ENCODE measurements around the gene ASPSCR1. TPM values are rescaled to one million over a fixed set of nuclear protein-coding genes. Genes with fewer than 3 reads are reported as not detected.
"Not testable (repeated sequence)": the region's sequence is repeated elsewhere in the genome, so short reads cannot be mapped to it uniquely, and the experiment has no call there.

The ASPSCR1 gene
- total RNA-seq, 1 donor = 10.3 TPM

DNA sequence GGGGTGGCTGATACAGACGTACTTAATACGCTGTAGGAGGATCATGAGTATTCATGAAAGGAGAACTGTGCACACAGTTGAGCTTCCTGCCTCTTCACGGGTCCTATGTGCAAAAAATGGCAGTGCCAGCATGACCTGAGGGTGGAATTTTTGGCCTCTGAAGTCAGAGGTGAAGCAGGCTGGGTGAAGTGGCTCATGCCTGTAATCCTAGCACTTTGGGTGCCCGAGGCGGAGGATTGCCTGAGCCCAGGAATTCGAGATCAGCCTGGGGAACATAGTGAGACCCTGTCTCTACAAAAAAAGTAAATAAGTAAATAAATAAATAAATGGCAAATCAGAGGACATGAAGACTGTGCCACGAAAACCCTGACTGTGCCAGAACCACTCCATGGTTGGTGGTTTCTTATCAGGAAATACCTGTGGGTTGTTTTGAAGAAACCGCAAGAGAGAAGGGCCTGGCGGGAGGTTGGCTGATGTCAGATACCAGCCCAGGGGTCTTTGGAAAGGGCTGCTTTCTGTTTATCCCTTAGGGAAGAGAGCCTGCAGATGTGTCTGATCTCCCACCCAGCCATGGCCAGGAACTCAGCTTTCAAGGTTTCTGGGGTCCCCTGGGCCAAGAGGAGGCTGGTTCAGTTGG, 3.4 kb downstream of the ASPSCR1 start:
- H3K4me3 ChIP-seq (ENCODE audit: low read length) = no peak overlapping the region
- peaks cover 42% of the 10 kb centered on the region for H3K4me1 ChIP-seq (ENCODE audit: insufficient read depth, low read length)
- H3K27me3 ChIP-seq (ENCODE audit: insufficient read depth, low read length) = no peaks in the 10 kb centered on the region
- H3K9me3 ChIP-seq (ENCODE audit: low read depth, low read length) = no peaks in the 10 kb centered on the region

DNA sequence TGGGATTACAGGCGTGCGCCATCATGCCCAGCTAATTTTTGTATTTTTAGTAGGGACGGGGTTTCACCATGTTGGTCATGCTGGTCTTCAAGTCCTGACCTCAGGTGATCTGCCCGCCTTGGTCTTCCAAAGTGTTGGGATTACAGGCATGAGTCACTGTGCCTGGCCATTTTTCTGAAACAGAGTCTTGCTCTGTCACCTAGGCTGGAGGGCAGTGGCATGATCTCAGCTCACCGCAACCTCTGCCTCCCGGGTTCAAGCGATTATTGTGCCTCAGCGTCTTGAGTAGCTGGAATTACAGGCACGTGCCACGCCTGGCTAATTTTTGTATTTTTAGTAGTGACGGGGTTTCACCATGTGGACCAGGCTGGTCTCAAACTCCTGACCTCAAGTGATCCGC, 4.1 kb downstream of the ASPSCR1 start:
- H3K9me3 ChIP-seq (ENCODE audit: low read depth, low read length); H3K27me3 ChIP-seq (ENCODE audit: insufficient read depth, low read length); H3K4me3 ChIP-seq (ENCODE audit: low read length): not testable (repeated sequence)
- H3K4me1 ChIP-seq (ENCODE audit: insufficient read depth, low read length) = peaks cover 38% of the 10 kb centered on the region

DNA sequence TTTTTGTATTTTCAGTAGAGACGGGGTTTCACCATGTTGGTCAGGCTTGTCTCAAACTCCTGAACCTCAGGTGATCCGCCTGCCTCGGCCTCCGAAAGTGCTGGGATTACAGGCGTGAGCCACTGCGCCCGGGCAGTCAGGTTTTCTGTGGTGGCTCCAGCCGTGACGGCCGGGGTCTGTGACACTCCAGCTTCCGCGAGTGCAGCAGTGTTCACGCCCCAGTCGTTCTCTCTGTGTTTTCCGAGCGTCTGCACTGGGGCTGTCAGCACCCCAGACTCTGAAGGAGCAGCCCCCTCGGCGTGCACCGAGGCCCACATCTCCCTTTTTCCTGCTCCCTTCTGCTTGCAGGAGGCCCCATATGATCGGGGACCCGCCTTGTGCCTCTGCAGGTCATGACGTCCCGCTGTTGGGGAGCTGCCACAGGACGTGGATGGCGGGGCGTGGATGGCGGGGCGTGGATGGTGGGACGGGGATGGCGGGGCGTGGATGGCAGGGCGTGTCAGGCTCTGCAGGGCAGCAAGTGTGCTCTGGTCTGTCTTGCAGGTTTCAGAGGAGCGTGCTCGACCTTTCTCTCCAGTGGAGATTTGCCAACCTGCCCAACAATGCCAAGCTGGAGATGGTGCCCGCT, 5.7 kb downstream of the ASPSCR1 start:
- Histone ChIP-seq H3K9me3 (ENCODE audit: low read depth, low read length) (no peaks in the 10 kb centered on the region), H3K27me3 (ENCODE audit: insufficient read depth, low read length) (no peaks in the 10 kb centered on the region), H3K4me3 (ENCODE audit: low read length) (no peak overlapping the region), H3K4me1 (ENCODE audit: insufficient read depth, low read length) (peaks cover 30% of the 10 kb centered on the region)

DNA sequence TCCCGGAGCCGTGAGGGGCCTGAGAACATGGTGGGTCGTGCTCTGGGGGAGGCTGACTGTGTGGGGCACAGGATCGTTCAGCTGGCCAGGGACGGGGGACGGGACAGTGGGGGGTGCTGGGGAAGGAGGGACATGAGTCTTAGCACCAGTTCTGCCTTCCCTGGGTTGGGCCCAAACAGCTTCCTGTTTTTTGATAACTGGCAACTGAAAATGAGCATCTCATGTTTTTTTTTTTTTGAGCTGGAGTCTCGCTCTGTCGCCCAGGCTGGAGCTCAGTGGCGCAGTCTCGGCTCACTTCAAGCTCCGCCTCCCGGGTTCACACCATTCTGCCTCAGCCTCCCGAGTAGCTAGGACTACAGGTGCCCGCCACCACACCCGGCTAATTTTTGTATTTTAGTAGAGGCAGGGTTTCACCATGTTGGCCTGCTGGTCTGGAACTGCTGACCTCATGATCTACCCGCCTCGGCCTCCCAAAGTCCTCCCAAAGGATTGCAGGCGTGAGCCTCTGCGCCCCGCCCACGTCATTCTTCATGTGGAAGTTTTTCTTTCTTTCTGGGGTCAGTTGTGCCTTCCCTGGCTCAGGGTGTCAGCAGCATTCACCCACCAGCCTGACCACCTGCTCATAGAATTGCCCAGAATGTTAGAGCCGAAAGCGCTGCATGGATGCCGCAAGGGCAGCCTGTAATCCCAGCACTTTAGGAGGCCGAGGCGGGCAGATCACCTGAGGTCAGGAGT, 6.4 kb downstream of the ASPSCR1 start:
- no peak overlapping the region for H3K4me3 ChIP-seq (ENCODE audit: low read length)
- no peaks in the 10 kb centered on the region for H3K9me3 ChIP-seq (ENCODE audit: low read depth, low read length)
- peaks cover 23% of the 10 kb centered on the region for H3K4me1 ChIP-seq (ENCODE audit: insufficient read depth, low read length)
- H3K27me3 ChIP-seq (ENCODE audit: insufficient read depth, low read length) = no peaks in the 10 kb centered on the region

DNA sequence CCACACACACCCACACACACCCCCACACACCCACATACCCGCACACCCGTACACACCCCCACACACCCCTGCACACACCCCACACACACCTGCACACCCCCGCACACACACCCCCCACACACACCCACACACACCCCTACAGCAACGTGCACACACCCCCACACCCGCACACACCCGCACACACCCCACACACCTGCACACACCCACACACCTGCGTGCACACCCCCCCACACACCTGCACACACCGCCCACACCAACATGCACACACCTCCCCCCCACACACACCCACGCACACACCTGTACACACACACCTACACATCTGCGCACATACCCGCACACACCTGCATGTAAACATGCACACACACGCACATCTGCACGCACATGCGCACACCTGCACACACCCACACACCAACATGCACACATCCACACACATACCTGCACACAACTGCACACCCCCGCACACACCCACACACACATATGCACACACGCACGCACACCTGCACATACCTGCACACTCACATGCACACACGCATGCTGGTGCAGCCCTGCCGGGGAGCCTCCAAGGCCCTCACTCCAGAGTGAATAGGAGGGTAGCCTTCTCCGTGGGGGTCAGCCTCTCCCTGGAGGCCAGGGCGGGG, 7.5 kb downstream of the ASPSCR1 start:
- H3K27me3 ChIP-seq (ENCODE audit: insufficient read depth, low read length) = no peaks in the 10 kb centered on the region
- peaks cover 21% of the 10 kb centered on the region for H3K4me1 ChIP-seq (ENCODE audit: insufficient read depth, low read length)
- H3K9me3 ChIP-seq (ENCODE audit: low read depth, low read length) = no peaks in the 10 kb centered on the region
- no peak overlapping the region for H3K4me3 ChIP-seq (ENCODE audit: low read length)

DNA sequence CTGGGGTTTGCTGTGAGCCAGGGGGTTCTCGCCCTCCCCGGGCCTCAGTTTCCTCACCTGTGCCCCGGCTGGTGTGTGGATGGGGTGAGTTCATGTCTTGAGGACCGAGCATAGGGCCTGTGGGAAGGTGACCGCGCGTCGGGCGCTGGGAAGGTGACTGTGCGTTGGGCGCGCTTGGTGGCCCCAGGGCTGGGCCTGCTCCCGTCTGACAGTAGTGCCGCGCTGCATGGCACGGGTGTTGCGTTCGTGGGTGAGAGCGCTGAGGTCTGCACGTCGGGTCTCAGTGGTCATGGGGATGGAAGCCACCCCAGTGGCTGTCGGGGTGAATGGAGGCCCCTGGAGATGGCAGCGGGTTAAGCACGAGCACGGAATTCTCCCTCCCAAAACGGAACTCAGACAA, 9.2 kb downstream of the ASPSCR1 start:
- H3K4me3 ChIP-seq (ENCODE audit: low read length) = no peak overlapping the region
- H3K27me3 ChIP-seq (ENCODE audit: insufficient read depth, low read length) = no peaks in the 10 kb centered on the region
- H3K9me3 ChIP-seq (ENCODE audit: low read depth, low read length) = no peaks in the 10 kb centered on the region

DNA sequence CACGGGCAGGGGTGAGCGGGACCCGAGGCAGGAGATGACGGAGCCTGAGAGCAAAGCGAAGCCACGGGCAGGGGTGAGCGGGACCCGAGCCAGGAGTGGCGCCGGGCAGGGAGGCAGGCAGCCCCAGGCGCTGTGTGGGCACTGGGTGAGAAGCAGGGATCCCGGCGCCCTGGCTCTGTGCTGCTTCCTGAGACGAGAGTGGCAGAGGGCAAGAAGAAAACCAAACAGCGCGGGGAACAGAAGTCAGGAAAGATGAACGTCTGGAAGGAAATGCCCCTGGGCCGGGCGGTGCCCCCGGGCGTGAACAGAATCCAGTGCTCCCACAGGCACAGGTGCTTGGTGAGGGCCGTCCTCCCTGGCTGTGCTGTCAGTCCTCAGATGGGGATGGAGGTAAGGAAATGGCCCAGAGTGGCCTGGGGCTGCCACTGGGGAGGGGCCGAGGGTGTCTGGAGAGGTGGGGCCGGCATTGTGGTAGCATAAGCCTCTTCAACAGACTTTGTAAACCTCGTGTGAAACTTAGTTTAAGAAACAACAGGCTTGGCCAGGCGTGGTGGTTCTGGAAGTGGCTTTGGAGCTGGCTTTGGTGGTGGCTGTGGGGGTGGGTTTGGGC, 9.8 kb downstream of the ASPSCR1 start:
- H3K9me3 ChIP-seq (ENCODE audit: low read depth, low read length) = no peaks in the 10 kb centered on the region
- H3K4me3 ChIP-seq (ENCODE audit: low read length) = no peak overlapping the region

More for the DNA sequence above, 9.2 kb downstream of the ASPSCR1 start:
- H3K4me1 ChIP-seq (ENCODE audit: insufficient read depth, low read length) = peaks cover 6% of the 10 kb centered on the region

DNA sequence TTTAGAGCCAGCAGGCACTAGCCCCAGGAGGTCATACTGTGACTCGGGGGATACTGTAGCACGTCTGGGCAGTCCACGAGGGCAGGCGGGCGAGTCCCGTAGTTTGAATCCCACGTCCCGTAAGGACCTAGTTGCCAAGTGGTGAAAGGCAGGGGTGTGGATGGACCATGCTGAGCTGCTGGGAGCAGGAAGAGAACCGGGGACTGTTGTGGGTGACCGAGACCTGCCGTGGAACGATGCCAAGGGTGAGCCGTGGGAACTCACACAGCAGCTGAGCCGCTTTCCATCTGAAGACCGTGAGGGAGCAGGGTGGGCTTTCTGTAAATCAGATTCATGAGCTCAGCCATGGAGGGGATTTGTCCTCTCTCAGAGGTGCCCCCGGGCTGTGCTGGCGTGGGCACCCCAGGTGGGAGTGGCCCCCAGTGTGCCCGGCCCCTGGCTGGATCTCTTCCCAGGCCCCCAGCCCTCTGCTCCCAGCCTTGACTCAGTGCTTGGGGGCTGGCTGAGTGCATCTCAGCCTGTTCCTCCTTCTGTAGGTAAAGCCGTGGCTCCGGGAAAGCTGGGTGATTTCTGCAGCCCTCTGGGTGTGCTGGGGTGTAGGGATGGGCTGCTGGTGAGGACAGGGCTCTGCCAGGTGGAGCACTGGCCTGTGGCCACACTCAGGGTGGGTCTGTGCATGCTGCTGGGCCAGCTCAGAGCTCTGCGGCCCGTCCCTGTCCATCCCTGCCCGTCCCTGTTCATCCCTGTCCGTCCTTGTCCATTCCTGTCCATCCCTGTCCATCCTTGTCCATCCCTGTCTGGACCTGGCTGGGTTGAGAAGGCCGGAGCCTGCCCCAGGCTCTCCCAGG, 13.6 kb downstream of the ASPSCR1 start:
- no peak overlapping the region for H3K4me3 ChIP-seq (ENCODE audit: low read length)
- H3K4me1 ChIP-seq (ENCODE audit: insufficient read depth, low read length) = no peaks in the 10 kb centered on the region
- no peaks in the 10 kb centered on the region for H3K27me3 ChIP-seq (ENCODE audit: insufficient read depth, low read length)
- H3K9me3 ChIP-seq (ENCODE audit: low read depth, low read length) = no peaks in the 10 kb centered on the region

More for the DNA sequence above, 9.8 kb downstream of the ASPSCR1 start:
- H3K27me3 ChIP-seq (ENCODE audit: insufficient read depth, low read length) = no peaks in the 10 kb centered on the region
- H3K4me1 ChIP-seq (ENCODE audit: insufficient read depth, low read length) = peaks cover 6% of the 10 kb centered on the region

DNA sequence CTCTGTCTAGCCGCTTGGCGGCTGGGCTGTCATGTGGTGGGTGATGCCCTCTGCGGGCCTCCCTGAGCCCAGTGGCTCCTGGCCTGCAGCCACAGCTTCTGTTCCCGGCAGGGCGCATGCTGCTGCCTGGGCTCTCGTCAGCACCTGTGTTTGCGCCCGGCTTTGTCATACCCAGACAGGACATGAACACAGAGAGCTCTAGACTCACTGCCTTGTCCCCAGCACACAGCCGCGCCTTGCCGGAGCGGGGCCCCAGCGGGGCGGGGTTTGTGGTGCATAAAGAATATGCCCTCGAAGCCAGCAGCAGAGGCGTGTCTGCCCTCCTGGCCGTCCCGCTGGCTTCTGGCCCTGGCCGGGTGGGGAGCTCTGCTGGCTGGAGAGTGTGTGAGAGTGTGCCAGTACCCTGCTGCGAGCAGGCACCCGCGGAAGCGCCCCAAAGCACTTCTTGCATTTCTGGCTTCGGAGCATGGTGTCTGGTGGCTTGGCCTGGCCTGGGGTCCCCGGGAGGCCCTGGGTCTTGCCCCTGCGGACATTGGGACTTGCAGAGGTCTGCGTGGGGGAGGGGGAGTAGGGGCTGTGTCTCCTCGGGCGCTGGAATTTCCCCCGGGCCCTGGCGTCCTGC, 14.4 kb downstream of the ASPSCR1 start:
- H3K4me1 ChIP-seq (ENCODE audit: insufficient read depth, low read length) = no peaks in the 10 kb centered on the region
- H3K27me3 ChIP-seq (ENCODE audit: insufficient read depth, low read length) = no peaks in the 10 kb centered on the region
- no peaks in the 10 kb centered on the region for H3K9me3 ChIP-seq (ENCODE audit: low read depth, low read length)
- no peak overlapping the region for H3K4me3 ChIP-seq (ENCODE audit: low read length)

DNA sequence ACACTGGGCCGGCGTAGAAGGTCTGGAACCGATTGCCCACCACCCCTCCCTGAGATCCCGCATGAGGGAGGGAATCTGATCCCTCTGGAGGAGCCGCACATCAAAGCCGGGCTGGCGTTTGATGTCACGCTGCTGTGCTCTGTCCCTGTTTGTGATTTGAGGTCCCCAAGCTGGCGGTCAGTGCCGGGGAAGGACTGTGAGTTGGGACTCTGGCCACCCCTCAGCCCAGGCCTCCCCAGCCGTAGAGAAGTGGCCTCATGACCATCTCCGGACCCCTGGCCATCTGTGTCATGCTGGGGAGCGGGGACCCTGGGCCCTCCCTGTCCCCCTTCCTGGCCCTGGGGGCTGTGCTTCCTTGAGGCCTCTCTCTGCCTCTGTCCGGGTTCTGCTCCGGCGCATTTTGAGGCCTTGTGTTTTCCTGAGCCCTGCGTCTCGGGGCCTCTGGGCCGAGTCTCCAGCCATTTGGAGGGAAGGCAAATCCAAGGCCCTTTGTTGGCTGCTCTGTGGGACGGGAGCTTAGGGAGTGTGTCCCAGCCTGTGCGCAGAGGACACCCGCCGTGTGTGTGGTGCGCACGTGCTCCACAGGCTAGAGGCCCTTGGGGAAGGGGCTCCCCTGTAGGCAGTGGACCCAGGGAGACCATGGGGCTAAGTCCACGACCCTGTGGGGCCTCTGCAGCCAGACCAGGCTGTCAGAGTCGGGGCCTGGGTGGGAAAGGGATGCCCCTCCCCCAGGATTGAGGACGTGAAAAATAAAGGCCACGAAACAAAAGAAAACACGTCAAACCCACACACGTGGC, 15.1 kb downstream of the ASPSCR1 start:
- no peak overlapping the region for H3K4me3 ChIP-seq (ENCODE audit: low read length)
- H3K27me3 ChIP-seq (ENCODE audit: insufficient read depth, low read length) = no peaks in the 10 kb centered on the region
- H3K4me1 ChIP-seq (ENCODE audit: insufficient read depth, low read length) = no peaks in the 10 kb centered on the region
- no peaks in the 10 kb centered on the region for H3K9me3 ChIP-seq (ENCODE audit: low read depth, low read length)

DNA sequence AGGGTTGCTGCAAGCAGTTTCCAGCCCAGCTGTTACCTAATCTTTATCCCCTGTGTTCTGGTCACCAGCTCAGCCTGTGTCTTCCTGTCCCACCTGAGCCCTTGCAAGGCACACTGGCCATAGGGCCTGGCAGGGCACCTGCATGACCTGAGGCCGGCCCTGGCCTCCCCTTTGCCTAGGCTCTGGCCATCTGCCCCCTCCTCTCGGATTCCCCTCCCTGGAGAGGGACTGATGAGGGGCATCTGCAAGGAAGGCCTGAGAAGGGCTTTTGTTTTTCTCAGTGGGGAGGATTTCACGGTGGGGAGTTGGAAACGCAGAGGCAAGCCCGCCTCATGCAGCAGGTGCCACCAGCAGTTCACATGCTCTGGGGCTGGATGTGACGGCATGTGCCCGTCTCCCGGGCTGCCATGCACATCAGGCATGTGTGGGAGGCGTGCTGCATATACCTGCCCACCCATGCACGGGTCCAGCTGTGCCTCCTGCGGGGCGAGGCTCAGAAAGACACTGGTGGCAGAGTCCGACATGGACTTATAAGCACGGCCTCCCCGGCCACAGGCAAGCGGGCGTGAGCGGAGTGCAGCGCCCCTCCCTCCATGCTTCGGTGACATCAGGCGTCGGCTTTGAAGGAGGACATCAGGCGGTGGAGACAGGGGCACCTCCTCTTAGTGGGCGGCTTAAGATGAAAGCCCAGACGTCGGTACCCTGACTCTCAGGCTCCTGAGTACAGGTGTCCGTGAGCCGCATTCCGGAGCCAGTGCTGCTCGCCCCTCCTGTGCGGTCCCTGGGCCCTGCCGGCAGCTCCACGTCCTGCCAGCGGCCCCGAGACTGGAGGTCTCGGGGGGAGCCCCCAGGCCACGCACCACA, 16.5 kb downstream of the ASPSCR1 start:
- no peak overlapping the region for H3K4me3 ChIP-seq (ENCODE audit: low read length)
- H3K9me3 ChIP-seq (ENCODE audit: low read depth, low read length) = no peaks in the 10 kb centered on the region
- H3K27me3 ChIP-seq (ENCODE audit: insufficient read depth, low read length) = no peaks in the 10 kb centered on the region
- H3K4me1 ChIP-seq (ENCODE audit: insufficient read depth, low read length) = no peaks in the 10 kb centered on the region

DNA sequence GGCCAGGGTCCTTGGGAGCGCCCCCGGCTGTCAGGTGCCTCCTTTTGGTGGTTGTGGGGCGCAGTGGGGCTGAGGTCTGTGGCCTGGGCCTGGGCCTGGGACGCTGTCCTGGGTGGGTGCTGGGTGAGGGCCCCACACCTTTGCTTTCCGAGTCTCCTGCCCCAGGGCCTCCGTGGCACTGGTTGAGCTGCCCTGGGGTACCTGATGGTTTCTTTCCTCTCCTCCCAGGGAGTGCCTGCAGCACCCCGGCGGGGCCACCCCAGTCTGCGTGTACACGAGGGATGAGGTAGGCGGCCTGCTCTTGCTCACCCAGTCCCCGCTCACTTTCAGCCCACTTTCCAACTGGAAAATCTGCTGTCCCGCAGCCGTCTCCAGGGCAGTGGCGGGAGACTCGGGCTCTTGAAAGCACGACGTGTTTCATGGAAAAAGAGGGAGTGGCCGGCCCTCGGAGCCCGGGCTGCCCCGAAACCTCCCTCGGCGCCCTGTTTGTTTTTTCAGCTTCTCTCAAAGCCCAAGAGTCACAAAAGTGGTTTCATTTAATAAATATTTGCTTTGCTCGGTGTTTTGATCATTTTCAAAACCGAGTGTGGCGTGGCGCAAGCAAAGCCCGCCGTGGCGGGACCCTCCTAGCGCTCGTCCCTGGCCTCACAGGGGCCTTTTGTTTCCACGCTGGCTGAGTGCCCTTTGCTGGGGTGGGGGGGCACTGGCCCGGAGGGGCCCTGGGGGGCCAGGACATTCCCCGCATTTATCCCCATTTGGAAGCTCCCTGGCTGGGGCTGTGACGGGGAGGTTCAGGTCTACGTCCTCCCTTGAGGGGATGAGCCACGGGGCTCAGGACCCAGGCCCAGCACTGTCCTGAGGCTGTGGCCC, 17.4 kb downstream of the ASPSCR1 start:
- no peak overlapping the region for H3K4me3 ChIP-seq (ENCODE audit: low read length)
- H3K9me3 ChIP-seq (ENCODE audit: low read depth, low read length) = no peaks in the 10 kb centered on the region
- H3K27me3 ChIP-seq (ENCODE audit: insufficient read depth, low read length) = no peaks in the 10 kb centered on the region
- no peaks in the 10 kb centered on the region for H3K4me1 ChIP-seq (ENCODE audit: insufficient read depth, low read length)

Data from mononuclear cell (primary cell).